ENCODE measurements around the gene UBR4. TPM values are rescaled to one million over a fixed set of nuclear protein-coding genes. Genes with fewer than 3 reads are reported as not detected.

UBR4 gene
- polyA plus RNA-seq, 1 of the 3 experiments (the other 2 are of a cell fraction), result 68.7 TPM

- Histone ChIP-seq H2AFZ (ENCODE audit: low read depth) (no peak overlapping the region), H3K4me2 (no peak overlapping the region), H3K9me3 (no peaks in the 10 kb centered on the region), H3K4me1 (ENCODE audit: control insufficient read depth in 1 of 2, insufficient read depth in 2 of 2, low read depth in 1 of 2, low read length in 1 of 2) (peaks cover 14 to 17% of the 10 kb centered on the region in 2 experiments; a peak in 3 of 4 replicates), H3K36me3 (replicated peaks in 1 of 2; ENCODE audit: control insufficient read depth in 1 of 2, insufficient read depth in 2 of 2, low read length in 1 of 2) (peaks cover 15 to 38% of the 10 kb centered on the region in 2 experiments), H3K27me3 (ENCODE audit: insufficient read depth) (no peaks in the 10 kb centered on the region), H3K4me3 (ENCODE audit: low read depth in 2 of 2, low read length in 1 of 2) (no peak overlapping the region), H3K79me2 (ENCODE audit: insufficient read depth) (peaks cover 75% of the 10 kb centered on the region), H4K20me1 (ENCODE audit: insufficient read depth) (peaks cover 13% of the 10 kb centered on the region; the same call in 1 of the 2 replicates), H3F3A (replicated peaks; ENCODE audit: insufficient read depth) (peaks cover 3% of the 10 kb centered on the region), H3K9me2 (no peaks in the 10 kb centered on the region), H3K27ac (ENCODE audit: low read depth in 2 of 2, low read length in 1 of 2) (no peak overlapping the region), H3K9ac (no peak overlapping the region)
- no peak for TF ChIP-seq YY1 (IDR thresholded peaks at IDR 0.05; ENCODE audit: low read depth)
- TF ChIP-seq MXI1 (IDR thresholded peaks at IDR 0.05; ENCODE audit: low read depth, low read length), result no peak
- no peak for TF ChIP-seq USF1 (IDR thresholded peaks at IDR 0.05; ENCODE audit: borderline replicate concordance, low read depth)
- no peak for TF ChIP-seq ELF1 (IDR thresholded peaks at IDR 0.05)
- no peak for TF ChIP-seq REST (IDR thresholded peaks at IDR 0.05; ENCODE audit: low read depth, low read length)
- TF ChIP-seq RXRA (IDR thresholded peaks at IDR 0.05; ENCODE audit: borderline replicate concordance, low read depth), result no peak
- TF ChIP-seq IRF3 (IDR thresholded peaks at IDR 0.05; ENCODE audit: low read depth, low read length), result no peak
- TF ChIP-seq CTCF (IDR thresholded peaks at IDR 0.05), result no peak
- TF ChIP-seq GABPA (IDR thresholded peaks at IDR 0.05; ENCODE audit: low read depth), result no peak
- no peak for TF ChIP-seq TCF12 (IDR thresholded peaks at IDR 0.05)
- no peak for TF ChIP-seq RCOR1 (IDR thresholded peaks at IDR 0.05; ENCODE audit: low read length)
- TF ChIP-seq SIN3A (IDR thresholded peaks at IDR 0.05; ENCODE audit: borderline replicate concordance, low read depth, low read length), result no peak
- TF ChIP-seq TEAD4 (IDR thresholded peaks at IDR 0.05; ENCODE audit: borderline replicate concordance, insufficient read depth), result no peak
- no peak for TF ChIP-seq GATA2 (CRISPR knock-in tag; IDR thresholded peaks at IDR 0.05)
- CTCF ChIA-PET, result interaction anchor here (0.9 to 1.5 kb wide), 2 partner anchors 13 to 397 kb away, joined by 4 read pairs; no protein-coding TSS in a partner anchor
- DNase-seq, result no peak
- POLR2A ChIA-PET, result no interaction called here
These were observed 44.4 kb upstream of the UBR4 start for GRCh38 chr1:19254416-19254815.
